RWPE1 (cell line): ENCODE measurements around the gene ITGB5.

ENCODE experiments used
- CTCF ChIA-PET: fragments of 350-600 bp; sonication (Branson Sonifier 250); formaldehyde crosslinking; extraction: SDS; loops from one replicate; lab custom pipeline; 2021; lab: Yijun Ruan, JAX
- POLR2A ChIA-PET: fragments of 400-600 bp; formaldehyde crosslinking; extraction: SDS; loops from one replicate; lab custom pipeline; 2020; ENCODE audit warnings: antibody characterized with exemption; ENCODE audit not compliant: low non-redundant PET; lab: Yijun Ruan, JAX
- DNase-seq: peaks from one replicate; pipeline ENCODE4 v3.0.0; 2012; ENCODE audit warnings: low spot score
- H3K27ac ChIP-seq: fragments of 450-650 bp; 2 replicates; pipeline ENCODE4 v1.5.1; 2017
- TF ChIP-seq, protein P1 (sequence below): fragments of 450-650 bp; conservative IDR thresholded peaks from 2 replicates; pipeline ENCODE4 v1.5.1; 2017; ENCODE audit warnings: low read depth, mild to moderate bottlenecking

Gene ITGB5

DNA sequence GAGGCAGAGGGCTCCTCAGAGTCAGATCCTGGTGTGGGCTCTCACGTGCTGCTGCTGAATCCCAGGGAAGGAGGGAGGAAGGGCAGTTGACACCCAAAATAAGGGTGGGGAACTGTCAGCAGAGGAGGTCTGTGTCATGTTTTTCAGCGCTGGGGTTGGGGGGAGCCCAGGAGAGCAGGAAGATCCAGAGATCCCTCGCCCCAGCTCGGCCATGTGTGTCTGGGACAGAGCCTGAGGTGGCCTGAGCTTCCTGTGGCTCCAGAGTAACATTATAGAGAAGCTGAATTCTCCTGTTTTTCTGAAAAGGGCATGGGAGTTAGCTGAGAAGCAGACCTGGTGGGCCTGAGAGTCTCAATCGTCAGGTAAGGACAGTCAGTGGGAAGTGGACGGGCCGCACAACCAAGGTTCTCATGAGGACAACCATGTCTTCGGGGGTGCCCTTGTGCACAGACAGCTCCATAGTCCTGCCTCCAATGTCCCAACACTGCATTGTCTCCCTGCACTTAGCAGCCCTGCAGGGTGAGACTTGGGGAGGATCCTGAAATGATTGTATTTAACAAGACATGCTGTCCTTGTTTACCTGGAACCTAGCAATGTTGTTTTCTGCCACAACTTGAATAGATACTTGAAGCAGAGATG is 138.5 kb downstream of the ITGB5 start:
- peak overlapping the region; percentile 19; the same call in 1 of the 2 replicates for H3K27ac ChIP-seq
- ChIA-PET CTCF (no interaction called here), POLR2A (no interaction called here)
- DNase-seq, result no peak
- TF ChIP-seq, protein P1, sequence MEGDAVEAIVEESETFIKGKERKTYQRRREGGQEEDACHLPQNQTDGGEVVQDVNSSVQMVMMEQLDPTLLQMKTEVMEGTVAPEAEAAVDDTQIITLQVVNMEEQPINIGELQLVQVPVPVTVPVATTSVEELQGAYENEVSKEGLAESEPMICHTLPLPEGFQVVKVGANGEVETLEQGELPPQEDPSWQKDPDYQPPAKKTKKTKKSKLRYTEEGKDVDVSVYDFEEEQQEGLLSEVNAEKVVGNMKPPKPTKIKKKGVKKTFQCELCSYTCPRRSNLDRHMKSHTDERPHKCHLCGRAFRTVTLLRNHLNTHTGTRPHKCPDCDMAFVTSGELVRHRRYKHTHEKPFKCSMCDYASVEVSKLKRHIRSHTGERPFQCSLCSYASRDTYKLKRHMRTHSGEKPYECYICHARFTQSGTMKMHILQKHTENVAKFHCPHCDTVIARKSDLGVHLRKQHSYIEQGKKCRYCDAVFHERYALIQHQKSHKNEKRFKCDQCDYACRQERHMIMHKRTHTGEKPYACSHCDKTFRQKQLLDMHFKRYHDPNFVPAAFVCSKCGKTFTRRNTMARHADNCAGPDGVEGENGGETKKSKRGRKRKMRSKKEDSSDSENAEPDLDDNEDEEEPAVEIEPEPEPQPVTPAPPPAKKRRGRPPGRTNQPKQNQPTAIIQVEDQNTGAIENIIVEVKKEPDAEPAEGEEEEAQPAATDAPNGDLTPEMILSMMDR, result no peak

- no peak for DNase-seq
- POLR2A ChIA-PET, result interaction anchor here (0.6 kb wide), 2 partner anchors 16 to 206 kb away, joined by 3 read pairs; no protein-coding TSS in a partner anchor
- TF ChIP-seq, protein P1, result no peak
- H3K27ac ChIP-seq, result peak overlapping the region; percentile 6; the same call in 1 of the 2 replicates
- CTCF ChIA-PET, result interaction anchor here (0.6 to 0.8 kb wide), 3 partner anchors 58 to 644 kb away, joined by 3 to 4 read pairs (median 4); no protein-coding TSS in a partner anchor
These were observed 139.8 kb downstream of the ITGB5 start for GRCh38 chr3:124747111-124747981.

DNA sequence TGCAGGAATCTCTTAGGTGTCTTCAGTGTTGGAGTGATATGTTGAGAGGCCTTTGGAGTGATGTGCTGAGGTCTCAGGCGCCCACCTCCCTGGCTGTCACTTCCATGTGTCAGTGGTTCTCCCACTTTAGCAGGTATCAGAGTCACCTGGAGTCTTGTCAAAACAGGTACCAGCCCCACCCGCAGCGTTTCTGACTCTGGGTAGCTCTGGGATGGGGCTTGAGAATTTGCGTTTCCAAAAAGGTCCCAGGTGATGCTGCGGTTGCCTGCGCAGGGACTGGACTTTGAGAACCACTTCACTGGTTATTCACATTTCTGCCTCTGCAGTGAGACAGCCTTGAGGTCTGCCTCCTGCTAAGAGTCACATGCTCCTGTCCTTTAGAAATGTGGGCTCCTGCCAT is 141.4 kb downstream of the ITGB5 start:
- POLR2A ChIA-PET, result no interaction called here
- H3K27ac ChIP-seq, result peak overlapping the region; percentile 59
- CTCF ChIA-PET, result interaction anchor here (0.7 kb wide), 1 partner anchor 15 kb away, joined by 3 read pairs; no protein-coding TSS in a partner anchor
- TF ChIP-seq, protein P1, result no peak
- no peak for DNase-seq

DNA sequence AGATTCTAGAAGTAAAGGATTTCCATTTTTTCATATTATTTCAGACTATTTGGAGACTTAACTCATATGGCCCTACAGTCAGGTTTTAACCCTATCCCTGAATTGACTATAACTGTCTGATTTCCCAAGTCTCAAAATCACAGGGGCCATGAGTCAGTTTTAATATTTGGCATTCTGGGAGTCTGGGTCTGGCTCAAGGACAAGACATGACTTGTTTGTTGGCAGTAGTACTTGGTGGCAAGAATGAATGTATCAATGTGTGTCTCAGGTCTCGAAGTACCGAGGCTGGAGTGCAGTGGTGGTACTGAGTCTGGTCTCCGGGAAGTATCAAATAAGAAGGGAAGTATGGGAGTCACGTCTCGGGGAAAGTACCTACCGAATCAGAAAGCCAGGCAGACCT is 146.1 kb downstream of the ITGB5 start:
- ChIA-PET POLR2A (no interaction called here), CTCF (no interaction called here)
- DNase-seq, result peak; percentile 87
- TF ChIP-seq, protein P1, result no peak
- H3K27ac ChIP-seq, result peak overlapping the region; percentile 58; the same call in 1 of the 2 replicates

DNA sequence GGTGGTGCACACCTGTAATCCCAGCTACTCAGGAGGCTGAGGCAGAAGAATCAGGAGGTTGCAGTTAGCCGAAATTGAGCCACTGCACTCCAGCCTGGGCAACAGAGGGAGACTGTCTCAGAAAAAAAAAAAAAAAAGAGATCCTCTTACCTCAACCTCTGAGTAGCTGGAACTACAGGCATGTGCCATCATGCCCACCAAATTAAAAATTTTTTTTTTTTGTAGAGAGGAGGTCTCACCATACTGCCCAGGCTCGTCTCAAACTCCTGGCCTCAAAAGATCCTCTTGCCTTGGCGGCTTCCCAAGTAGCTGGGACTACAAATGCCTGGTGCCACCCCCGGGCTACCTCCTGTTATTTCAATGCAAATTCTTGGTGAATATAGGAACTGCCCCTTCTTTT is 155.4 kb downstream of the ITGB5 start:
- TF ChIP-seq, protein P1, result no peak
- ChIA-PET CTCF (no interaction called here), POLR2A (interaction anchor here (0.6 to 0.7 kb wide), 2 partner anchors 15 to 299 kb away, joined by 3 to 4 read pairs; no protein-coding TSS in a partner anchor)
- no peak for DNase-seq
- H3K27ac ChIP-seq, result no peak overlapping the region

DNA sequence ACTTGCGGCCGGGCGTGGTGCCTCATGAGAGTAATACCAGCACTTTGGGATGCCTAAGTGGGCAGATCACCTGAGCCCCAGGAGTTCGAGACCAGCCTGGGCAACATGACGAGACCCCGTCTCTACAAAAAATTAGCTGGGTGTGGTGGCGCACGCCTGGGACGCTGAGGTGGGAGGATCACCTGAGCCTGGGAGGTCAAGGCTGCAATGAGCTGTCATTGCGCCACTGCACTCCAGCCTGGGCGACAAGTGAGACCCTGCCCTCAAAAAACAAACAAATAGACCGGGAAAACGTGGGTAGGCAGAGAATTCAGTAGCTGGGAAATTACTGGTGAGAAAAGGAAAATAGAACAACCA is 156.2 kb downstream of the ITGB5 start:
- peak overlapping the region; percentile 65 for H3K27ac ChIP-seq
- POLR2A ChIA-PET, result interaction anchor here (0.7 kb wide), 1 partner anchor 56 kb away, joined by 3 read pairs; no protein-coding TSS in a partner anchor
- CTCF ChIA-PET, result no interaction called here
- no peak for DNase-seq
- TF ChIP-seq, protein P1, result no peak
